Colonic mucosa (tissue), 4 donors: ENCODE results near the gene SLC7A5. TPM values are rescaled to one million over a fixed set of nuclear protein-coding genes. Genes with fewer than 3 reads are reported as not detected.

Experiments
- DNase-seq: peaks from one replicate; pipeline ENCODE4 v3.0.0-alpha.2; 2020
- H3K27ac ChIP-seq: fragments of 200-600 bp; one replicate; pipeline ENCODE4 v1.8.0; 2021
- H3K27me3 ChIP-seq: fragments of 200-600 bp; one replicate; pipeline ENCODE4 v1.8.0; 2021
- H3K36me3 ChIP-seq: fragments of 200-600 bp; one replicate; pipeline ENCODE4 v1.8.0; 2021
- H3K4me1 ChIP-seq: fragments of 200-600 bp; one replicate; pipeline ENCODE4 v1.8.0; 2021; ENCODE audit warnings: mild to moderate bottlenecking
- H3K4me3 ChIP-seq: fragments of 200-600 bp; one replicate; pipeline ENCODE4 v1.8.0; 2021
- H3K9ac ChIP-seq, 2 donors: one replicate each; pipeline ENCODE4 v1.7.0; 2013; ENCODE audit warnings: control low read depth in 2 of 2, low read depth in 2 of 2, low read length in 2 of 2
- H3K9me3 ChIP-seq: fragments of 200-600 bp; one replicate; pipeline ENCODE4 v1.8.0; 2021
- CTCF ChIP-seq: fragments of 200-600 bp; IDR thresholded peaks from one replicate; pipeline ENCODE4 v1.8.0; 2022; ENCODE audit warnings: antibody characterized with exemption, mild to moderate bottlenecking
- intact Hi-C: fragments of 100-400 bp; cut with DNase I; formaldehyde crosslinking; loops from one replicate; pipeline ENCODE4 v1.14.1; 2022
- total RNA-seq, 2 donors: library from RNA; stranded (reverse); fragmentation: NEBNext Ultra II Directional in 1 of 2; extraction: Animal tissue kit (Norgen Biotek cat#: 25700) in 1 of 2; gene quantifications; one replicate each; pipeline ENCODE4 v1.2.1, GENCODE V29; 2021
- donor health status: healthy.
- donor health status: DM: no; HTN: no; CAD: no.
- donor health status: DM: no; HTN: no; CAD: no.

SLC7A5 gene
- total RNA-seq, 2 donors from 2014 or later = 9.5 to 26.2 TPM

GRCh38 chr16:87824016-87824990 is 45.0 kb downstream of the SLC7A5 start:
- Histone ChIP-seq H3K4me3 (no peak overlapping the region), H3K9me3 (no peaks in the 10 kb centered on the region), H3K36me3 (no peaks in the 10 kb centered on the region), H3K27ac (no peak overlapping the region), H3K27me3 (no peaks in the 10 kb centered on the region), H3K9ac (no peak overlapping the region), H3K4me1 (no peaks in the 10 kb centered on the region)
- intact Hi-C loops = no loop called here
- TF ChIP-seq CTCF = no peak
- DNase-seq = no peak

- Histone ChIP-seq H3K4me3 (no peak overlapping the region), H3K36me3 (no peaks in the 10 kb centered on the region), H3K9ac (no peak overlapping the region), H3K4me1 (no peaks in the 10 kb centered on the region), H3K27me3 (no peaks in the 10 kb centered on the region), H3K27ac (no peak overlapping the region), H3K9me3 (no peaks in the 10 kb centered on the region)
- intact Hi-C loops = no loop called here
- no peak for DNase-seq
- no peak for TF ChIP-seq CTCF
Observed at GRCh38 chr16:87823181-87823929, 46.0 kb downstream of the SLC7A5 start.

- no peak for DNase-seq
- Histone ChIP-seq H3K4me3 (no peak overlapping the region), H3K27ac (no peak overlapping the region), H3K36me3 (no peaks in the 10 kb centered on the region), H3K9ac (no peak overlapping the region), H3K27me3 (no peaks in the 10 kb centered on the region), H3K9me3 (no peaks in the 10 kb centered on the region), H3K4me1 (no peaks in the 10 kb centered on the region)
- intact Hi-C loops = no loop called here
- TF ChIP-seq CTCF = no peak
Observed at GRCh38 chr16:87822108-87822970, 47.0 kb downstream of the SLC7A5 start.

GRCh38 chr16:87821376-87822107 is 47.8 kb downstream of the SLC7A5 start:
- no peaks in the 10 kb centered on the region for H3K27me3 ChIP-seq
- no peaks in the 10 kb centered on the region for H3K9me3 ChIP-seq
- TF ChIP-seq CTCF = no peak
- no peak overlapping the region for H3K27ac ChIP-seq
- no peak overlapping the region for H3K4me3 ChIP-seq
- H3K4me1 ChIP-seq = no peaks in the 10 kb centered on the region
- no peaks in the 10 kb centered on the region for H3K36me3 ChIP-seq
- DNase-seq = no peak
- no peak overlapping the region for H3K9ac ChIP-seq
- intact Hi-C loops = no loop called here
